GM23338 (cell line): Measurements from ENCODE around the gene CCDC69. TPM values are rescaled to one million over a fixed set of nuclear protein-coding genes. Genes with fewer than 3 reads are reported as not detected.

Source experiments
- ATAC-seq: fragments of 200-7000 bp; cut with Tn5 transposase; 3 replicates; pipeline ENCODE4 v1.9.1; 2020
- DNase-seq: peaks from one replicate; pipeline ENCODE4 v3.0.0-alpha.2; 2015; ENCODE audit warnings: low spot score
- H2AFZ ChIP-seq: fragments of 200-600 bp; sonication (generic); 2 replicates; pipeline ENCODE4 v1.8.0; 2016; ENCODE audit warnings: antibody characterized with exemption, mild to moderate bottlenecking, moderate library complexity
- H3F3A ChIP-seq: fragments of 200-600 bp; sonication (generic); replicated peaks from 2 replicates; pipeline ENCODE4 v1.8.0; 2017; ENCODE audit warnings: antibody characterized with exemption, mixed run types, low read depth
- H3K27ac ChIP-seq: fragments of 200-600 bp; sonication (generic); 2 replicates; pipeline ENCODE4 v1.6.1; 2016; ENCODE audit warnings: low read depth
- H3K27me3 ChIP-seq: fragments of 200-600 bp; sonication (generic); 2 replicates; pipeline ENCODE4 v1.8.0; 2016; ENCODE audit warnings: mild to moderate bottlenecking, mixed run types, moderate library complexity; ENCODE audit not compliant: insufficient read depth
- H3K36me3 ChIP-seq: fragments of 200-600 bp; sonication (generic); 2 replicates; pipeline ENCODE4 v1.8.0; 2016; ENCODE audit warnings: mild to moderate bottlenecking; ENCODE audit not compliant: insufficient read depth
- H3K4me1 ChIP-seq: fragments of 200-600 bp; sonication (generic); 2 replicates; pipeline ENCODE4 v1.8.0; 2016; ENCODE audit warnings: mild to moderate bottlenecking, moderate library complexity; ENCODE audit not compliant: insufficient read depth
- H3K4me2 ChIP-seq: fragments of 200-600 bp; sonication (generic); 2 replicates; pipeline ENCODE4 v1.7.1; 2017; ENCODE audit warnings: mixed run types
- H3K4me3 ChIP-seq: fragments of 200-600 bp; sonication (generic); 2 replicates; pipeline ENCODE4 v1.6.1; 2016; ENCODE audit warnings: mixed run types
- H3K79me2 ChIP-seq: fragments of 200-600 bp; sonication (generic); replicated peaks from 2 replicates; pipeline ENCODE4 v1.8.0; 2017; ENCODE audit warnings: mild to moderate bottlenecking; ENCODE audit not compliant: insufficient read depth
- H3K9me2 ChIP-seq: fragments of 200-600 bp; sonication (generic); 2 replicates; pipeline ENCODE4 v1.8.0; 2017; ENCODE audit not compliant: insufficient read depth
- H4K20me1 ChIP-seq: fragments of 200-600 bp; sonication (generic); replicated peaks from 2 replicates; pipeline ENCODE4 v1.8.0; 2017; ENCODE audit warnings: mild to moderate bottlenecking; ENCODE audit not compliant: insufficient read depth
- H3K27ac Mint-ChIP-seq: 2 replicates; pipeline ENCODE4 v1.8.0; 2020; ENCODE audit warnings: inconsistent platforms, mild to moderate bottlenecking, moderate library complexity, mixed read lengths
- H3K27me3 Mint-ChIP-seq: 3 replicates; pipeline ENCODE4 v1.8.0; 2022; ENCODE audit warnings: low read depth, mild to moderate bottlenecking, moderate library complexity, mixed read lengths, inconsistent platforms; ENCODE audit not compliant: insufficient read depth, poor library complexity
- H3K36me3 Mint-ChIP-seq: 3 replicates; pipeline ENCODE4 v1.8.0; 2021; ENCODE audit warnings: low read depth, mild to moderate bottlenecking, inconsistent platforms, moderate library complexity, mixed read lengths
- H3K4me1 Mint-ChIP-seq: 3 replicates; pipeline ENCODE4 v1.8.0; 2020; ENCODE audit warnings: mild to moderate bottlenecking, inconsistent platforms, mixed read lengths
- H3K4me3 Mint-ChIP-seq: 3 replicates; pipeline ENCODE4 v1.8.0; 2021; ENCODE audit warnings: moderate library complexity, mild to moderate bottlenecking, inconsistent platforms, mixed read lengths
- H3K9me3 Mint-ChIP-seq: 3 replicates; pipeline ENCODE4 v1.8.0; 2020; ENCODE audit warnings: moderate library complexity, mild to moderate bottlenecking, inconsistent platforms, mixed read lengths
- CREB1 ChIP-seq: fragments of 250-450 bp; sonication (Bioruptor Pico); IDR thresholded peaks from 2 replicates; pipeline ENCODE4 v1.5.0; 2020; ENCODE audit warnings: low read depth, mild to moderate bottlenecking, moderate library complexity
- CTCF ChIP-seq, 2 experiments: fragments of 200-600 bp in 1 of 2; sonication (generic) in 1 of 2; conservative IDR thresholded peaks; 2 replicates each; pipeline versions ENCODE4 v1.5.1 to v1.6.1; 2016 to 2017; ENCODE audit warnings: antibody characterized with exemption in 2 of 2, low read depth in 2 of 2, mild to moderate bottlenecking in 2 of 2, moderate library complexity in 1 of 2
- ETS1 ChIP-seq: IDR thresholded peaks from 2 replicates; pipeline ENCODE4 v1.6.1; 2016; ENCODE audit warnings: antibody characterized with exemption
- EZH2phosphoT487 ChIP-seq: fragments of 200-600 bp; sonication (generic); IDR thresholded peaks from one replicate; pipeline ENCODE4 v1.8.1; 2018; ENCODE audit warnings: antibody characterized with exemption; ENCODE audit not compliant: unreplicated experiment
- NANOG ChIP-seq: IDR thresholded peaks from 2 replicates; pipeline ENCODE4 v1.6.1; 2016; ENCODE audit warnings: antibody characterized with exemption, borderline replicate concordance
- POLR2AphosphoS5 ChIP-seq: IDR thresholded peaks from 2 replicates; pipeline ENCODE4 v1.6.1; 2016; ENCODE audit warnings: antibody characterized with exemption, low read depth
- REST ChIP-seq: IDR thresholded peaks from one replicate; pipeline ENCODE4 v1.6.1; 2018; ENCODE audit warnings: antibody characterized with exemption; ENCODE audit not compliant: unreplicated experiment
- STAT1 ChIP-seq: IDR thresholded peaks from one replicate; pipeline ENCODE4 v1.6.1; 2016; ENCODE audit warnings: antibody characterized with exemption; ENCODE audit not compliant: unreplicated experiment
- ZNF114 ChIP-seq: fragments of 250-450 bp; sonication (Bioruptor Pico); IDR thresholded peaks from 2 replicates; pipeline ENCODE4 v1.5.0; 2020; ENCODE audit warnings: mild to moderate bottlenecking, moderate library complexity
- ZNF331 ChIP-seq: fragments of 250-450 bp; sonication (Bioruptor Pico); IDR thresholded peaks from 2 replicates; pipeline ENCODE4 v1.5.0; 2020; ENCODE audit warnings: low read depth, mild to moderate bottlenecking, moderate library complexity
- ZNF462 ChIP-seq: fragments of 250-450 bp; sonication (Bioruptor Pico); IDR thresholded peaks from 2 replicates; pipeline ENCODE4 v1.5.0; 2020; ENCODE audit warnings: mild to moderate bottlenecking, moderate library complexity
- polyA plus RNA-seq: library from polyadenylated mRNA; unstranded; fragments of >200 nt; fragmentation: Nextera tagmentation; extraction: Ambion mirVana; gene quantifications from 2 replicates; pipeline ENCODE4 v1.2.1, GENCODE V29; 2016
- total RNA-seq: library from RNA; depleted of rRNA; stranded (reverse); fragments of >200 nt; shearing (Covaris generic); gene quantifications from 2 replicates; pipeline ENCODE4 v1.2.3, GENCODE V29; 2014

The CCDC69 gene
- total and polyA plus RNA-seq, 2 experiments from 2014 or later: 2.7 to 5.3 TPM

GRCh38 chr5:151147033-151147432 is 76.9 kb downstream of the CCDC69 start:
- ATAC-seq (no peak), DNase-seq (no peak)
- no peaks in the 10 kb centered on the region; the same call in 2 of the 3 replicates for H3K36me3 Mint-ChIP-seq
- no peaks in the 10 kb centered on the region; the same call in none of the 2 replicates for H3K36me3 ChIP-seq
- no peaks in the 10 kb centered on the region for H3K9me3 Mint-ChIP-seq
- H3K9me2 ChIP-seq: no peaks in the 10 kb centered on the region
- H3K27ac ChIP-seq: no peak overlapping the region
- no peak overlapping the region for H3K4me3 Mint-ChIP-seq
- TF ChIP-seq ZNF114 (CRISPR knock-in tag): no peak
- no peak for TF ChIP-seq REST
- no peak for TF ChIP-seq ZNF331 (CRISPR knock-in tag)
- TF ChIP-seq POLR2AphosphoS5: no peak
- no peak for TF ChIP-seq STAT1
- TF ChIP-seq CTCF (conservative IDR thresholded peaks at IDR 0.05; ENCODE audit: low read depth in 2 of 2): no peak
- TF ChIP-seq NANOG: no peak
- TF ChIP-seq ETS1: no peak
- TF ChIP-seq ZNF462 (CRISPR knock-in tag): no peak
- TF ChIP-seq CREB1 (CRISPR knock-in tag): no peak
- TF ChIP-seq EZH2phosphoT487: no peak
- H3K4me2 ChIP-seq: no peak overlapping the region
- no peaks in the 10 kb centered on the region; the same call in 1 of the 2 replicates for H3K79me2 ChIP-seq
- H3K27ac Mint-ChIP-seq: no peak overlapping the region
- peaks cover 12% of the 10 kb centered on the region for H3K4me1 Mint-ChIP-seq
- no peaks in the 10 kb centered on the region for H3K27me3 ChIP-seq
- H3K4me1 ChIP-seq: peaks cover 3% of the 10 kb centered on the region
- no peak overlapping the region for H3K4me3 ChIP-seq
- peaks cover 6% of the 10 kb centered on the region for H4K20me1 ChIP-seq
- peaks cover 5% of the 10 kb centered on the region for H3K27me3 Mint-ChIP-seq
- H3F3A ChIP-seq: no peaks in the 10 kb centered on the region
- no peak overlapping the region for H2AFZ ChIP-seq
